ENCODE data around the gene OPCML. TPM values are rescaled to one million over a fixed set of nuclear protein-coding genes. Genes with fewer than 3 reads are reported as not detected.

Gene OPCML
- total RNA-seq, 4 donors from 2014 or later, result 0.33 TPM; not detected in 3

- H3K4me1 ChIP-seq, result peaks cover 0 to 6% of the 10 kb centered on the region in 2 donors
- intact Hi-C loops (cut with DNase I), result no loop called here
- no peak overlapping the region for H3K4me3 ChIP-seq (replicated peaks in 1 of 3)
- H3K27ac ChIP-seq, result no peak overlapping the region
- no peaks in the 10 kb centered on the region for H3K9me3 ChIP-seq
- H3K36me3 ChIP-seq, result no peaks in the 10 kb centered on the region
- TF ChIP-seq, protein P1, sequence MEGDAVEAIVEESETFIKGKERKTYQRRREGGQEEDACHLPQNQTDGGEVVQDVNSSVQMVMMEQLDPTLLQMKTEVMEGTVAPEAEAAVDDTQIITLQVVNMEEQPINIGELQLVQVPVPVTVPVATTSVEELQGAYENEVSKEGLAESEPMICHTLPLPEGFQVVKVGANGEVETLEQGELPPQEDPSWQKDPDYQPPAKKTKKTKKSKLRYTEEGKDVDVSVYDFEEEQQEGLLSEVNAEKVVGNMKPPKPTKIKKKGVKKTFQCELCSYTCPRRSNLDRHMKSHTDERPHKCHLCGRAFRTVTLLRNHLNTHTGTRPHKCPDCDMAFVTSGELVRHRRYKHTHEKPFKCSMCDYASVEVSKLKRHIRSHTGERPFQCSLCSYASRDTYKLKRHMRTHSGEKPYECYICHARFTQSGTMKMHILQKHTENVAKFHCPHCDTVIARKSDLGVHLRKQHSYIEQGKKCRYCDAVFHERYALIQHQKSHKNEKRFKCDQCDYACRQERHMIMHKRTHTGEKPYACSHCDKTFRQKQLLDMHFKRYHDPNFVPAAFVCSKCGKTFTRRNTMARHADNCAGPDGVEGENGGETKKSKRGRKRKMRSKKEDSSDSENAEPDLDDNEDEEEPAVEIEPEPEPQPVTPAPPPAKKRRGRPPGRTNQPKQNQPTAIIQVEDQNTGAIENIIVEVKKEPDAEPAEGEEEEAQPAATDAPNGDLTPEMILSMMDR (IDR thresholded peaks at IDR 0.05), result no peak
- TF ChIP-seq POLR2A (IDR thresholded peaks at IDR 0.05), result no peak
- no peaks in the 10 kb centered on the region for H3K27me3 ChIP-seq
- DNase-seq, result peak; percentile 80 to 94
Observed at GRCh38 chr11:132496341-132496740, 1036.0 kb downstream of the OPCML start.

- Histone ChIP-seq H3K9me3 (no peaks in the 10 kb centered on the region), H3K27ac (no peak overlapping the region), H3K36me3 (no peaks in the 10 kb centered on the region), H3K27me3 (no peaks in the 10 kb centered on the region), H3K4me1 (peaks cover 0 to 6% of the 10 kb centered on the region in 2 donors), H3K4me3 (replicated peaks in 1 of 3) (no peak overlapping the region)
- WGBS, 2 donors, result 79 to 84% methylated on average over 4 of the region's 4 CpGs
- intact Hi-C loops (cut with DNase I), result no loop called here
- no peak for DNase-seq
- no peak for TF ChIP-seq POLR2A (IDR thresholded peaks at IDR 0.05)
- TF ChIP-seq, protein P1 (IDR thresholded peaks at IDR 0.05), result no peak
Observed at GRCh38 chr11:132493801-132494200, 1038.5 kb downstream of the OPCML start.

DNA sequence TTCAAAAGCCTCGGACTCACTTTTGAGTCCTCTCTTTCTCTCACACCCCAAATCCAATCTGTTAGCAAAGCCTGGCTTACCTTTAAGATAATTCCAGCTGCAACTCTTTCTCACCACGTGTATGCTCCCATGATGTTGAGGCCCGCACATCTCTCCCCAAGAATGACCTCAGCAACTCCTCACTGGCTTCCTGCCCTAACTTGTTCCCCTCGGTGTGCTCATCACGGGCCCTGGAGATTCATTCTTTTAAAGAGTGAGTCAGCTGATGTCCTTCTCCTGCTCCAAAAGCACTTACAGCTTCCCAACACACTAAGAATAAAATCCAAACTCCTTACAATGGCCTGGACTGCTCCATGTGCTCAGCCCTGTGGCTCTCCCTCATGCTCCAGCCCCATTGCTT is 1041.3 kb downstream of the OPCML start:
- H3K27me3 ChIP-seq, result no peaks in the 10 kb centered on the region
- no peaks in the 10 kb centered on the region for H3K36me3 ChIP-seq
- 66 to 68% methylated on average over 5 of the region's 5 CpGs for WGBS, 2 donors
- DNase-seq, result no peak
- intact Hi-C loops (cut with DNase I), result no loop called here
- TF ChIP-seq POLR2A (IDR thresholded peaks at IDR 0.05), result no peak
- TF ChIP-seq, protein P1 (IDR thresholded peaks at IDR 0.05), result no peak
- H3K4me3 ChIP-seq (replicated peaks in 1 of 3), result no peak overlapping the region
- H3K9me3 ChIP-seq, result no peaks in the 10 kb centered on the region
- H3K27ac ChIP-seq, result no peak overlapping the region
- peaks cover 0 to 2% of the 10 kb centered on the region in 2 donors for H3K4me1 ChIP-seq

GRCh38 chr11:132486060-132486459 is 1046.2 kb downstream of the OPCML start:
- no peaks in the 10 kb centered on the region for H3K9me3 ChIP-seq
- no peaks in the 10 kb centered on the region for H3K4me1 ChIP-seq
- 75 to 96% methylated on average over 1 of the region's 1 CpG for WGBS, 2 donors
- no peaks in the 10 kb centered on the region for H3K36me3 ChIP-seq
- intact Hi-C loops (cut with DNase I), result no loop called here
- no peak overlapping the region for H3K4me3 ChIP-seq (replicated peaks in 1 of 3)
- TF ChIP-seq POLR2A (IDR thresholded peaks at IDR 0.05), result no peak
- TF ChIP-seq, protein P1 (IDR thresholded peaks at IDR 0.05), result no peak
- no peak for DNase-seq
- no peak overlapping the region for H3K27ac ChIP-seq
- H3K27me3 ChIP-seq, result no peaks in the 10 kb centered on the region

DNA sequence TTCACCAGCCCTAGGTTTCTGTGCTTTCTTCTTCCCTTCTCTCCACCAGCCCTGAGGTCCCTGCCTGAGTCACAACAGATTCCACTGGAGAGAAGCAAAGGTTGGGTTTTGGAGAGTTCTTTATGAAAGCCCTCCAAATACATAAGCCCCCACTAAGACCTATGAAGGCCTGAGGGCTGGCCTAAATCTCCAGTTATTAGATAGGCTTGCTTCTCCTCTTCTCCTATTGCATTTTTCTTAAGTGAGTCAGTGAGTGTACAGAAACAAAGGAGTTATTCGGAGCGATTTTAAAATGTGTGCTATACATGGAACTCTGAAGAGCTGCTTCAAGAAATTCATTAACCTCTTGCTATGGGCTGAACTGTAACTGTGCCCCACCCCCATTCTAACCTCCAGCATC is 1057.3 kb downstream of the OPCML start:
- Histone ChIP-seq H3K4me3 (replicated peaks in 1 of 3) (no peak overlapping the region), H3K4me1 (no peaks in the 10 kb centered on the region), H3K36me3 (no peaks in the 10 kb centered on the region), H3K27ac (no peak overlapping the region), H3K9me3 (no peaks in the 10 kb centered on the region), H3K27me3 (no peaks in the 10 kb centered on the region)
- DNase-seq, result no peak
- intact Hi-C loops (cut with DNase I), result no loop called here
- WGBS, 2 donors, result 86 to 91% methylated on average over 2 of the region's 2 CpGs
- TF ChIP-seq POLR2A (IDR thresholded peaks at IDR 0.05), result no peak
- TF ChIP-seq, protein P1 (IDR thresholded peaks at IDR 0.05), result no peak
